A549 (cell line): ENCODE measurements around the gene LIN37. TPM values are rescaled to one million over a fixed set of nuclear protein-coding genes. Genes with fewer than 3 reads are reported as not detected.
"Not testable (repeated sequence)": the region's sequence is repeated elsewhere in the genome, so short reads cannot be mapped to it uniquely, and the experiment has no call there.

Source experiments
- ATAC-seq, 2 experiments: fragments of 200-7000 bp in 1 of 2; fragments of >200 bp in 1 of 2; cut with Nextera tagmentation in 1 of 2; cut with Tn5 transposase in 1 of 2; 3 replicates each; pipeline versions ENCODE4 v1.8.0 to v1.9.1; 2018 to 2020; ENCODE audit warnings: mild to moderate bottlenecking in 1 of 2, moderate library complexity in 1 of 2
- CTCF ChIA-PET: fragments of 300-600 bp; sonication (Branson Sonifier 250); formaldehyde crosslinking; extraction: SDS; loops from one replicate; lab custom pipeline; 2021; ENCODE audit warnings: antibody characterized with exemption, inconsistent platforms; lab: Yijun Ruan, JAX
- POLR2A ChIA-PET: fragments of 350-600 bp; formaldehyde crosslinking; extraction: SDS; loops from one replicate; lab custom pipeline; 2021; ENCODE audit warnings: antibody characterized with exemption, inconsistent platforms; lab: Yijun Ruan, JAX
- DNase-seq, 2 experiments: peaks; one replicate each; pipeline versions ENCODE4 v3.0.0 to v3.0.0-alpha.2; 2011 to 2016; ENCODE audit warnings: low read depth in 1 of 2, low spot score in 1 of 2
- FAIRE-seq: peaks from 2 replicates; lab custom pipeline; 2011; peaks lifted over from hg19 to GRCh38; lab: Jason Lieb, UNC
- H3K27ac ChIP-seq, 2 experiments: fragments of >200 bp; sonication (Bioruptor Twin); formaldehyde crosslinking; 3 replicates each; pipeline ENCODE4 v1.5.1; 2016 to 2017
- H3K4me1 ChIP-seq: fragments of >200 bp; sonication (Bioruptor Twin); formaldehyde crosslinking; 3 replicates; pipeline ENCODE4 v1.6.1; 2016
- H3K4me2 ChIP-seq: fragments of >200 bp; sonication (Bioruptor Twin); formaldehyde crosslinking; 3 replicates; pipeline ENCODE4 v1.6.1; 2016
- H3K4me3 ChIP-seq: fragments of >200 bp; sonication (Bioruptor Twin); formaldehyde crosslinking; 3 replicates; pipeline ENCODE4 v1.5.1; 2016
- H3K9me3 ChIP-seq: fragments of >200 bp; sonication (Bioruptor Twin); formaldehyde crosslinking; 3 replicates; pipeline ENCODE4 v1.6.1; 2016
- ATOH8 ChIP-seq: fragments of 250-450 bp; sonication (Bioruptor Pico); IDR thresholded peaks from 2 replicates; pipeline ENCODE4 v1.5.0; 2020; ENCODE audit warnings: low read depth, mild to moderate bottlenecking, moderate library complexity
- CBX2 ChIP-seq: fragments of 200-600 bp; sonication (generic); IDR thresholded peaks from 2 replicates; pipeline ENCODE4 v1.6.1; 2016; ENCODE audit warnings: low read depth, mild to moderate bottlenecking, borderline replicate concordance
- CHD2 ChIP-seq: fragments of 150-350 bp; IDR thresholded peaks from 2 replicates; pipeline ENCODE4 v1.6.1; 2014; ENCODE audit warnings: low read length; ENCODE audit not compliant: partially characterized antibody
- ESRRA ChIP-seq: fragments of 150-350 bp; IDR thresholded peaks from 2 replicates; pipeline ENCODE4 v1.6.1; 2014; ENCODE audit warnings: mild to moderate bottlenecking, low read length, borderline replicate concordance
- FOSB ChIP-seq: fragments of 250-450 bp; sonication (Bioruptor Pico); IDR thresholded peaks from 2 replicates; pipeline ENCODE4 v1.5.0; 2020; ENCODE audit warnings: mild to moderate bottlenecking, moderate library complexity
- HOXB13 ChIP-seq: fragments of 250-450 bp; sonication (Bioruptor Pico); IDR thresholded peaks from 2 replicates; pipeline ENCODE4 v1.5.0; 2020; ENCODE audit warnings: low read depth, mild to moderate bottlenecking, moderate library complexity
- JUN ChIP-seq, 2 experiments: fragments of >200 bp; sonication (Bioruptor Twin); formaldehyde crosslinking; IDR thresholded peaks; 2 replicates in 1 of 2; 3 replicates in 1 of 2; pipeline ENCODE4 v1.6.1; 2016 to 2017
- JUNB ChIP-seq: fragments of >200 bp; sonication (Bioruptor Twin); formaldehyde crosslinking; IDR thresholded peaks from 2 replicates; pipeline ENCODE4 v1.6.1; 2016
- KDM1A ChIP-seq: fragments of 200-600 bp; sonication (generic); IDR thresholded peaks from 2 replicates; pipeline ENCODE4 v1.6.1; 2016; ENCODE audit warnings: low read depth, mild to moderate bottlenecking
- NFE2L2 ChIP-seq: fragments of 150-350 bp; conservative IDR thresholded peaks from 2 replicates; pipeline ENCODE4 v1.6.1; 2014; ENCODE audit warnings: low read length
- NPAS2 ChIP-seq: fragments of 250-450 bp; sonication (Bioruptor Pico); IDR thresholded peaks from 2 replicates; pipeline ENCODE4 v1.8.0; 2022; ENCODE audit warnings: mild to moderate bottlenecking, moderate library complexity, borderline replicate concordance
- NR3C1 ChIP-seq: fragments of >200 bp; sonication (Bioruptor Twin); formaldehyde crosslinking; IDR thresholded peaks from 3 replicates; pipeline ENCODE4 v1.6.1; 2017
- RAD21 ChIP-seq, 2 experiments: fragments of >200 bp in 1 of 2; sonication (Bioruptor Twin) in 1 of 2; formaldehyde crosslinking in 1 of 2; IDR thresholded peaks in 1 of 2; conservative IDR thresholded peaks in 1 of 2; 2 replicates in 1 of 2; 3 replicates in 1 of 2; pipeline ENCODE4 v1.6.1; 2012 to 2018; ENCODE audit warnings: inconsistent platforms in 1 of 2
- RARB ChIP-seq: fragments of 250-450 bp; sonication (Bioruptor Pico); IDR thresholded peaks from 2 replicates; pipeline ENCODE4 v1.8.0; 2021; ENCODE audit warnings: mild to moderate bottlenecking, moderate library complexity
- SMC3 ChIP-seq: fragments of >200 bp; sonication (Bioruptor Twin); formaldehyde crosslinking; IDR thresholded peaks from 3 replicates; pipeline ENCODE4 v1.6.1; 2018; ENCODE audit warnings: inconsistent platforms
- WGBS: methylation state at CpG from one replicate; pipeline ENCODE4 v1.1.6; 2017; ENCODE audit errors: missing lambda C conversion rate; 5-methylcytosine and 5-hydroxymethylcytosine counted together
- polyA plus RNA-seq, 4 experiments: library from polyadenylated mRNA; depleted of rRNA in 3 of 4; stranded (reverse); fragments of >200 nt; fragmentation: RNase III in 1 of 4; extraction: RNeasy Plus Mini Kit Qiagen cat#74134 plus additional on column Dnase treatment in 1 of 4; gene quantifications; 2 replicates in 3 of 4; 3 replicates in 1 of 4; pipeline ENCODE4 v1.2.3, GENCODE V29; 2011 to 2017
- TF ChIP-seq, protein P1 (sequence below): fragments of 250-450 bp; sonication (Bioruptor Pico); IDR thresholded peaks from 2 replicates; pipeline ENCODE4 v1.5.0; 2021; ENCODE audit warnings: mild to moderate bottlenecking, moderate library complexity, borderline replicate concordance
- TF ChIP-seq, protein P2 (sequence below): IDR thresholded peaks from 2 replicates; pipeline ENCODE4 v1.6.1; 2012
- TF ChIP-seq, protein P3 (sequence below): IDR thresholded peaks from 2 replicates; pipeline ENCODE4 v1.6.1; 2012; ENCODE audit warnings: low read depth, borderline replicate concordance

Gene LIN37
- polyA plus RNA-seq, 2 of the 4 experiments (the other 2 are of a cell fraction): 8.1 to 23.1 TPM

DNA sequence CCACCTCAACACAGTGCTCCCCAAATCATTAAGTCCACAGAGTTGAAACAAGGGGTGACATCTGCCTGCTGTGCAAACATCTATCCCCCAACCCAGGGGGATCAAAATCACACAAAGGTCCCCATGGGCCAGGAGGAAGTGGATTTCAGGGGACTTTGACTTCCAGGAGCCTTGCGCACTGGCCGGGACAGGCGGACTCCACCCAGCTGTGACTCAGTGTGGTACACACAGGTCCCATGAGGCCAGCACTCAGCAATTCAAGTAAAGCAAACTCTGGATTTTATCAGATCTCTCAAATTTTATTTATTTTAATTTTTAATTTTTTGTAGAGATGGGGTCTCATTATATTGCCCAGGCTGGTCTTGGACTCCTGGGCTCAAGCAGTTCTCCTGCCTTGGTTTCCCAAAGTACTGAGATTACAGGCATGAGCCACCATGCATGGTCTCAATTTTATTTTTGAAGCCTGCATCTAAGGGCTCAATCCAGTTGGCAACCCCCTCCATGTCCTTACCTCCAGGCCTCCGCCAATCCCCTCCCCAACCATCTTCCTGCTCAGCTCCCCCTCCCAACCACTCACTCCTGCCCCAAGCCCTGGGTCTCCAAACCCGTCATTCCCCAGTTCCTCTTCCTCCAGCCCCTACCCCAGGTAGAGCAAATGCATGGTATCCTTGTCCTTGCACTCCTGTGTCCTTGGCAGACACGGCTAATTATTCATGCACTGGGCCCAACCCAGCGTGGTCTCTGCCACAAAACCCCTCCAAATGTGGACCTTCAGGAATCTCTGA, 45.2 kb downstream of the LIN37 start:
- Histone ChIP-seq H3K4me3 (no peak overlapping the region), H3K9me3 (no peaks in the 10 kb centered on the region), H3K27ac (no peak overlapping the region), H3K4me1 (peaks cover 8% of the 10 kb centered on the region), H3K4me2 (no peak overlapping the region)
- POLR2A ChIA-PET: no interaction called here
- WGBS: 63% methylated on average over 7 of the region's 7 CpGs
- no peak for FAIRE-seq
- DNase-seq: peak; percentile 42 to 53
- TF ChIP-seq ESRRA (no peak), HOXB13 (CRISPR knock-in tag) (no peak), NPAS2 (CRISPR knock-in tag) (no peak), NR3C1 (no peak), ATOH8 (CRISPR knock-in tag) (no peak), CHD2 (no peak), KDM1A (no peak), CBX2 (no peak), JUNB (no peak), JUN (IDR thresholded peaks at IDR 0.05) (no peak), SMC3 (no peak), RARB (CRISPR knock-in tag) (no peak), FOSB (CRISPR knock-in tag) (no peak), RAD21 (conservative IDR thresholded peaks at IDR 0.05 in 1 of 2, IDR thresholded peaks at IDR 0.05 in 1 of 2) (no peak), NFE2L2 (no peak)
- TF ChIP-seq, protein P1, sequence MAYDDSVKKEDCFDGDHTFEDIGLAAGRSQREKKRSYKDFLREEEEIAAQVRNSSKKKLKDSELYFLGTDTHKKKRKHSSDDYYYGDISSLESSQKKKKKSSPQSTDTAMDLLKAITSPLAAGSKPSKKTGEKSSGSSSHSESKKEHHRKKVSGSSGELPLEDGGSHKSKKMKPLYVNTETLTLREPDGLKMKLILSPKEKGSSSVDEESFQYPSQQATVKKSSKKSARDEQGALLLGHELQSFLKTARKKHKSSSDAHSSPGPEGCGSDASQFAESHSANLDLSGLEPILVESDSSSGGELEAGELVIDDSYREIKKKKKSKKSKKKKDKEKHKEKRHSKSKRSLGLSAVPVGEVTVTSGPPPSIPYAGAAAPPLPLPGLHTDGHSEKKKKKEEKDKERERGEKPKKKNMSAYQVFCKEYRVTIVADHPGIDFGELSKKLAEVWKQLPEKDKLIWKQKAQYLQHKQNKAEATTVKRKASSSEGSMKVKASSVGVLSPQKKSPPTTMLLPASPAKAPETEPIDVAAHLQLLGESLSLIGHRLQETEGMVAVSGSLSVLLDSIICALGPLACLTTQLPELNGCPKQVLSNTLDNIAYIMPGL (CRISPR knock-in tag): no peak
- TF ChIP-seq, protein P2, sequence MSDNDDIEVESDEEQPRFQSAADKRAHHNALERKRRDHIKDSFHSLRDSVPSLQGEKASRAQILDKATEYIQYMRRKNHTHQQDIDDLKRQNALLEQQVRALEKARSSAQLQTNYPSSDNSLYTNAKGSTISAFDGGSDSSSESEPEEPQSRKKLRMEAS: no peak
- TF ChIP-seq, protein P3, sequence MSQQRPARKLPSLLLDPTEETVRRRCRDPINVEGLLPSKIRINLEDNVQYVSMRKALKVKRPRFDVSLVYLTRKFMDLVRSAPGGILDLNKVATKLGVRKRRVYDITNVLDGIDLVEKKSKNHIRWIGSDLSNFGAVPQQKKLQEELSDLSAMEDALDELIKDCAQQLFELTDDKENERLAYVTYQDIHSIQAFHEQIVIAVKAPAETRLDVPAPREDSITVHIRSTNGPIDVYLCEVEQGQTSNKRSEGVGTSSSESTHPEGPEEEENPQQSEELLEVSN: no peak
- TF ChIP-seq, all 56 proteins: peak for 0
- ATAC-seq: no peak
- CTCF ChIA-PET: interaction anchor here (0.6 to 1.3 kb wide), 8 partner anchors 11 to 445 kb away, joined by 3 to 4 read pairs (median 3); no protein-coding TSS in a partner anchor

GRCh38 chr19:35795564-35795963, 47.2 kb downstream of the LIN37 start:
- H3K27ac ChIP-seq, H3K9me3 ChIP-seq, ATAC-seq, DNase-seq, H3K4me1 ChIP-seq, POLR2A ChIA-PET, FAIRE-seq, H3K4me2 ChIP-seq, H3K4me3 ChIP-seq: not testable (repeated sequence)
- 97% methylated on average over 1 of the region's 1 CpG for WGBS
- CTCF ChIA-PET: interaction anchor here (1.3 to 1.7 kb wide), 3 partner anchors 9 to 24 kb away, joined by 3 to 4 read pairs (median 3); no protein-coding TSS in a partner anchor
